ENCODE data around the gene NDUFS4.

- no peak for TF ChIP-seq EP300 (IDR thresholded peaks at IDR 0.05; ENCODE audit: low read depth)
- no peak for TF ChIP-seq CTCF (IDR thresholded peaks at IDR 0.05)
- TF ChIP-seq POLR2A (IDR thresholded peaks at IDR 0.05) = no peak
- no peak for TF ChIP-seq POLR2AphosphoS5 (IDR thresholded peaks at IDR 0.05)
Measured at GRCh38 chr5:53642061-53642460, 81.6 kb downstream of the NDUFS4 start.
